ENCODE data around the gene AFAP1L1. TPM values are rescaled to one million over a fixed set of nuclear protein-coding genes. Genes with fewer than 3 reads are reported as not detected.

Gene AFAP1L1
- total and polyA plus RNA-seq, 9 of the 15 experiments (the other 6 are each of a cell fraction or from before 2014, with no cell fraction given) = 0.01 to 0.12 (median 0.03) TPM; not detected in 4

GRCh38 chr5:149365418-149365817, 93.8 kb downstream of the AFAP1L1 start:
- Histone ChIP-seq H3K36me3 (ENCODE audit: control insufficient read depth, insufficient read depth, low read length) (no peaks in the 10 kb centered on the region), H3K4me1 (replicated peaks in 1 of 2; ENCODE audit: control insufficient read depth in 2 of 2, insufficient read depth in 2 of 2, low read length in 2 of 2) (peaks cover 23 to 25% of the 10 kb centered on the region in 2 experiments; a peak in 4 of 5 replicates), H3K27ac (ENCODE audit: extremely low read depth, low read depth, low read length) (no peak overlapping the region), H3K4me2 (ENCODE audit: insufficient read depth, low read length) (peak overlapping the region; percentile 20; the same call in 1 of the 2 replicates), H3K27me3 (ENCODE audit: control insufficient read depth in 2 of 2, insufficient read depth in 2 of 2, low read length in 2 of 2) (no peaks in the 10 kb centered on the region), H4K20me1 (replicated peaks; ENCODE audit: control insufficient read depth, insufficient read depth, low read length) (no peaks in the 10 kb centered on the region), H3K79me2 (ENCODE audit: control insufficient read depth, insufficient read depth, low read length) (no peaks in the 10 kb centered on the region), H3K4me3 (no peak overlapping the region), H2AFZ (ENCODE audit: low read depth, low read length) (no peak overlapping the region), H3K9ac (ENCODE audit: insufficient read depth in 1 of 2, low read depth in 2 of 2, low read length in 2 of 2) (peak overlapping the region in 1 of 2 experiments; percentile 47; a peak in 1 of 4 replicates), H3K9me1 (ENCODE audit: control insufficient read depth, insufficient read depth, low read length) (no peaks in the 10 kb centered on the region), H3K9me3 (replicated peaks; ENCODE audit: control insufficient read depth, insufficient read depth, low read depth, low read length) (no peaks in the 10 kb centered on the region)
- POLR2A ChIA-PET = interaction anchor here (0.6 to 1.6 kb wide), 7 partner anchors 12 to 83 kb away, joined by 3 to 5 read pairs (median 3); partner anchors contain the start of gene GRPEL2
- in situ Hi-C loops (cut with MboI) (no loop called here), intact Hi-C loops (cut with micrococcal nuclease) (loop anchor here (5.0 kb wide), 2 partner anchors 67 to 197 kb away; no protein-coding TSS in a partner anchor)
- peak; percentile 73 for ATAC-seq
- peak; percentile 69 for FAIRE-seq
- WGBS (ENCODE audit: insufficient coverage, low coverage, missing lambda C conversion rate) = 24% methylated on average over 6 of the region's 6 CpGs
- DNase-seq (ENCODE audit: extremely low read depth in 1 of 4, low spot score in 3 of 4) = peak; percentile 66 to 78 (median 66)
- CTCF ChIA-PET (ENCODE audit: low intra/inter-chr PET ratio) = no interaction called here
- no TSS peak for BruUV-seq (replicated peaks)
- TF ChIP-seq NR1H2 (CRISPR knock-in tag; IDR thresholded peaks at IDR 0.05) (no peak), KDM1A (IDR thresholded peaks at IDR 0.05) (0 out of 4 replicates have a peak, but pooled peaks have one; percentile 36 to 55), RB1 (IDR thresholded peaks at IDR 0.05; ENCODE audit: low read depth) (no peak), NR2C2 (CRISPR knock-in tag; IDR thresholded peaks at IDR 0.05) (peak; percentile 94), NR2C2 (tag; IDR thresholded peaks at IDR 0.05) (peak; percentile 87), ZNF143 (CRISPR knock-in tag; IDR thresholded peaks at IDR 0.05) (no peak), KDM4B (IDR thresholded peaks at IDR 0.05; ENCODE audit: borderline replicate concordance in 2 of 2, low read depth in 1 of 2) (no peak), TOE1 (IDR thresholded peaks at IDR 0.05; ENCODE audit: borderline replicate concordance) (no peak), TOE1 (CRISPR knock-in tag; IDR thresholded peaks at IDR 0.05; ENCODE audit: borderline replicate concordance, low read depth) (no peak), FOXA1 (IDR thresholded peaks at IDR 0.05; ENCODE audit: borderline replicate concordance) (no peak), KDM5B (IDR thresholded peaks at IDR 0.05; ENCODE audit: insufficient replicate concordance, low read depth, low read length) (no peak), CHD4 (IDR thresholded peaks at IDR 0.05; ENCODE audit: insufficient read depth, insufficient replicate concordance, low read depth, low read length, poor library complexity, severe bottlenecking) (no peak), SREBF1 (IDR thresholded peaks at IDR 0.05; ENCODE audit: borderline replicate concordance, low read depth, low read length) (no peak), NFRKB (IDR thresholded peaks at IDR 0.05; ENCODE audit: low read depth) (no peak), PHB2 (IDR thresholded peaks at IDR 0.05; ENCODE audit: low read depth) (no peak), EWSR1 (IDR thresholded peaks at IDR 0.05; ENCODE audit: borderline replicate concordance, low read depth, partially characterized antibody) (no peak), VEZF1 (CRISPR knock-in tag; IDR thresholded peaks at IDR 0.05) (0 out of 2 replicates have a peak, but pooled peaks have one; percentile 25), HDAC1 (IDR thresholded peaks at IDR 0.05) (peak in 1 of 2 experiments; percentile 64; a peak in 1 of 4 replicates), ETV1 (tag; conservative IDR thresholded peaks at IDR 0.05; ENCODE audit: low read depth) (no peak), MAX (CRISPR knock-in tag; IDR thresholded peaks at IDR 0.05) (no peak), NUFIP1 (IDR thresholded peaks at IDR 0.05; ENCODE audit: partially characterized antibody) (no peak), IRF9 (tag; IDR thresholded peaks at IDR 0.05) (no peak)

Measured in K562 (cell line).